ENCODE results near the gene KCNH5.

Gene KCNH5

GRCh38 chr14:62667421-62667914 is 377.8 kb downstream of the KCNH5 start:
- DNase-seq: no peak
- Histone ChIP-seq H3K79me2 (ENCODE audit: low read length) (no peaks in the 10 kb centered on the region), H3K4me2 (ENCODE audit: low read depth, low read length) (no peak overlapping the region), H3K9ac (ENCODE audit: low read length) (no peak overlapping the region), H3K36me3 (replicated peaks; ENCODE audit: insufficient read depth, low read length) (no peaks in the 10 kb centered on the region), H2AFZ (ENCODE audit: low read length) (no peak overlapping the region), H3F3A (ENCODE audit: insufficient read depth, low read length) (no peaks in the 10 kb centered on the region), H3K27me3 (replicated peaks; ENCODE audit: insufficient read depth, low read length) (no peaks in the 10 kb centered on the region), H3K27ac (ENCODE audit: low read length) (no peak overlapping the region), H3K9me3 (replicated peaks; ENCODE audit: insufficient read depth, low read length) (no peaks in the 10 kb centered on the region), H3K4me3 (ENCODE audit: low read length) (no peak overlapping the region), H4K20me1 (ENCODE audit: insufficient read depth, low read length) (no peaks in the 10 kb centered on the region), H3K4me1 (ENCODE audit: low read length) (peaks cover under 1% of the 10 kb centered on the region; the same call in 1 of the 2 replicates), H3K9me2 (replicated peaks; ENCODE audit: insufficient read depth, low read length) (no peaks in the 10 kb centered on the region)
- TF ChIP-seq EZH2phosphoT487 (IDR thresholded peaks at IDR 0.05; ENCODE audit: low read length) (no peak), EZH2 (optimal IDR thresholded peaks at IDR 0.05; ENCODE audit: low read depth, low read length) (no peak), CTCF (IDR thresholded peaks at IDR 0.05; ENCODE audit: low read length) (no peak)

- H2AFZ ChIP-seq (ENCODE audit: low read length): no peak overlapping the region
- H3K9me2 ChIP-seq (replicated peaks; ENCODE audit: insufficient read depth, low read length): no peaks in the 10 kb centered on the region
- no peaks in the 10 kb centered on the region for H3K4me1 ChIP-seq (ENCODE audit: low read length)
- H3K9me3 ChIP-seq (replicated peaks; ENCODE audit: insufficient read depth, low read length): no peaks in the 10 kb centered on the region
- no peaks in the 10 kb centered on the region for H4K20me1 ChIP-seq (ENCODE audit: insufficient read depth, low read length)
- H3K4me2 ChIP-seq (ENCODE audit: low read depth, low read length): no peak overlapping the region
- H3K79me2 ChIP-seq (ENCODE audit: low read length): no peaks in the 10 kb centered on the region
- no peak overlapping the region for H3K9ac ChIP-seq (ENCODE audit: low read length)
- no peaks in the 10 kb centered on the region for H3K36me3 ChIP-seq (replicated peaks; ENCODE audit: insufficient read depth, low read length)
- no peaks in the 10 kb centered on the region for H3F3A ChIP-seq (ENCODE audit: insufficient read depth, low read length)
- TF ChIP-seq EZH2phosphoT487 (IDR thresholded peaks at IDR 0.05; ENCODE audit: low read length): no peak
- no peak for TF ChIP-seq CTCF (IDR thresholded peaks at IDR 0.05; ENCODE audit: low read length)
- no peak for TF ChIP-seq EZH2 (optimal IDR thresholded peaks at IDR 0.05; ENCODE audit: low read depth, low read length)
- no peak overlapping the region for H3K27ac ChIP-seq (ENCODE audit: low read length)
- H3K4me3 ChIP-seq (ENCODE audit: low read length): no peak overlapping the region
- no peaks in the 10 kb centered on the region for H3K27me3 ChIP-seq (replicated peaks; ENCODE audit: insufficient read depth, low read length)
- no peak for DNase-seq
These were observed 380.0 kb downstream of the KCNH5 start for GRCh38 chr14:62665286-62665685.

GRCh38 chr14:62663456-62663821 is 381.8 kb downstream of the KCNH5 start:
- Histone ChIP-seq H3K36me3 (replicated peaks; ENCODE audit: insufficient read depth, low read length) (no peaks in the 10 kb centered on the region), H3K9ac (ENCODE audit: low read length) (no peak overlapping the region), H3K27ac (ENCODE audit: low read length) (no peak overlapping the region)

GRCh38 chr14:62662811-62663455 is 382.3 kb downstream of the KCNH5 start:
- H3K27me3 ChIP-seq (replicated peaks; ENCODE audit: insufficient read depth, low read length): no peaks in the 10 kb centered on the region

More at GRCh38 chr14:62663456-62663821, 381.8 kb downstream of the KCNH5 start:
- Histone ChIP-seq H2AFZ (ENCODE audit: low read length) (no peak overlapping the region), H3K4me3 (ENCODE audit: low read length) (no peak overlapping the region), H3K4me2 (ENCODE audit: low read depth, low read length) (no peak overlapping the region), H3F3A (ENCODE audit: insufficient read depth, low read length) (no peaks in the 10 kb centered on the region), H3K27me3 (replicated peaks; ENCODE audit: insufficient read depth, low read length) (no peaks in the 10 kb centered on the region), H3K9me3 (replicated peaks; ENCODE audit: insufficient read depth, low read length) (no peaks in the 10 kb centered on the region), H3K4me1 (ENCODE audit: low read length) (no peaks in the 10 kb centered on the region), H3K79me2 (ENCODE audit: low read length) (no peaks in the 10 kb centered on the region), H4K20me1 (ENCODE audit: insufficient read depth, low read length) (no peaks in the 10 kb centered on the region), H3K9me2 (replicated peaks; ENCODE audit: insufficient read depth, low read length) (no peaks in the 10 kb centered on the region)
- no peak for DNase-seq
- no peak for TF ChIP-seq EZH2 (optimal IDR thresholded peaks at IDR 0.05; ENCODE audit: low read depth, low read length)

More at GRCh38 chr14:62662811-62663455, 382.3 kb downstream of the KCNH5 start:
- TF ChIP-seq CTCF (IDR thresholded peaks at IDR 0.05; ENCODE audit: low read length) (no peak), EZH2 (optimal IDR thresholded peaks at IDR 0.05; ENCODE audit: low read depth, low read length) (no peak), EZH2phosphoT487 (IDR thresholded peaks at IDR 0.05; ENCODE audit: low read length) (no peak)
- no peak overlapping the region for H3K9ac ChIP-seq (ENCODE audit: low read length)
- H3K4me1 ChIP-seq (ENCODE audit: low read length): no peaks in the 10 kb centered on the region
- H2AFZ ChIP-seq (ENCODE audit: low read length): no peak overlapping the region
- H3K36me3 ChIP-seq (replicated peaks; ENCODE audit: insufficient read depth, low read length): no peaks in the 10 kb centered on the region
- H3K9me3 ChIP-seq (replicated peaks; ENCODE audit: insufficient read depth, low read length): no peaks in the 10 kb centered on the region
- H3K4me3 ChIP-seq (ENCODE audit: low read length): no peak overlapping the region
- DNase-seq: no peak
- H3F3A ChIP-seq (ENCODE audit: insufficient read depth, low read length): no peaks in the 10 kb centered on the region
- H3K4me2 ChIP-seq (ENCODE audit: low read depth, low read length): no peak overlapping the region
- no peaks in the 10 kb centered on the region for H4K20me1 ChIP-seq (ENCODE audit: insufficient read depth, low read length)
- no peaks in the 10 kb centered on the region for H3K79me2 ChIP-seq (ENCODE audit: low read length)
- H3K9me2 ChIP-seq (replicated peaks; ENCODE audit: insufficient read depth, low read length): no peaks in the 10 kb centered on the region
- no peak overlapping the region for H3K27ac ChIP-seq (ENCODE audit: low read length)

Measured in MM.1S (cell line).